ENCODE measurements around the gene REV3L.

DNA sequence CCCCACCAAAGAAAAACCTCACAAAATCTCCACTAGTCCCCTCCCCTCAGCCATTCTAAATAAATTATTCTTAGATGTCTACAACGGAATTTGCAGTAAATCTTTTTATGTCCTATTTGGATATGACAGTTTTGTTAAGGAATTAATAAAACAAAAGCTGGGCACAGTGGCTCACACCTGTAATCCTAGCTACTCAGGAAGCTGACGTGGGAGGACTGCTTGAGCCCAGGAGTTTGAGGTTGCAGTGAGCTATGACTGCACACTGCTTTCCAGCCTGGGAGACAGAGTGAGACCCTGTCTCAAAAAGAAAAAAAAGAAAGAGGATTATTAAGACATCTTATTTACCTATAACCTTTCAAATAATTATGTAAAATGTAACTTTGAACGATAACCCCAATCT lies 230.3 kb downstream of the REV3L start:
- TF ChIP-seq SIN3A (IDR thresholded peaks at IDR 0.05; ENCODE audit: low read depth) (no peak), TCF7L2 (IDR thresholded peaks at IDR 0.05; ENCODE audit: borderline replicate concordance, extremely low read depth, insufficient read depth, insufficient read length) (no peak), EZH2 (IDR thresholded peaks at IDR 0.05) (no peak), POLR2A (IDR thresholded peaks at IDR 0.05; ENCODE audit: borderline replicate concordance, extremely low read depth, insufficient read depth, insufficient read length) (no peak), POLR2AphosphoS5 (IDR thresholded peaks at IDR 0.05; ENCODE audit: low read depth, low read length) (no peak), RAD21 (IDR thresholded peaks at IDR 0.05; ENCODE audit: low read depth) (no peak), EZH2phosphoT487 (IDR thresholded peaks at IDR 0.05; ENCODE audit: borderline replicate concordance) (no peak), ZNF274 (IDR thresholded peaks at IDR 0.05; ENCODE audit: low read depth, low read length) (no peak), CBX3 (IDR thresholded peaks at IDR 0.05; ENCODE audit: low read depth) (no peak), ELF1 (IDR thresholded peaks at IDR 0.05; ENCODE audit: borderline replicate concordance, low read depth) (no peak), SRF (IDR thresholded peaks at IDR 0.05; ENCODE audit: low read depth) (no peak)
- TF ChIP-seq, protein P1, sequence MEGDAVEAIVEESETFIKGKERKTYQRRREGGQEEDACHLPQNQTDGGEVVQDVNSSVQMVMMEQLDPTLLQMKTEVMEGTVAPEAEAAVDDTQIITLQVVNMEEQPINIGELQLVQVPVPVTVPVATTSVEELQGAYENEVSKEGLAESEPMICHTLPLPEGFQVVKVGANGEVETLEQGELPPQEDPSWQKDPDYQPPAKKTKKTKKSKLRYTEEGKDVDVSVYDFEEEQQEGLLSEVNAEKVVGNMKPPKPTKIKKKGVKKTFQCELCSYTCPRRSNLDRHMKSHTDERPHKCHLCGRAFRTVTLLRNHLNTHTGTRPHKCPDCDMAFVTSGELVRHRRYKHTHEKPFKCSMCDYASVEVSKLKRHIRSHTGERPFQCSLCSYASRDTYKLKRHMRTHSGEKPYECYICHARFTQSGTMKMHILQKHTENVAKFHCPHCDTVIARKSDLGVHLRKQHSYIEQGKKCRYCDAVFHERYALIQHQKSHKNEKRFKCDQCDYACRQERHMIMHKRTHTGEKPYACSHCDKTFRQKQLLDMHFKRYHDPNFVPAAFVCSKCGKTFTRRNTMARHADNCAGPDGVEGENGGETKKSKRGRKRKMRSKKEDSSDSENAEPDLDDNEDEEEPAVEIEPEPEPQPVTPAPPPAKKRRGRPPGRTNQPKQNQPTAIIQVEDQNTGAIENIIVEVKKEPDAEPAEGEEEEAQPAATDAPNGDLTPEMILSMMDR (IDR thresholded peaks at IDR 0.05 in 2 of 3, conservative IDR thresholded peaks at IDR 0.05 in 1 of 3; ENCODE audit: borderline replicate concordance in 1 of 3, insufficient read depth in 1 of 3, low read depth in 2 of 3, low read length in 2 of 3), result no peak
- TF ChIP-seq, protein P2, sequence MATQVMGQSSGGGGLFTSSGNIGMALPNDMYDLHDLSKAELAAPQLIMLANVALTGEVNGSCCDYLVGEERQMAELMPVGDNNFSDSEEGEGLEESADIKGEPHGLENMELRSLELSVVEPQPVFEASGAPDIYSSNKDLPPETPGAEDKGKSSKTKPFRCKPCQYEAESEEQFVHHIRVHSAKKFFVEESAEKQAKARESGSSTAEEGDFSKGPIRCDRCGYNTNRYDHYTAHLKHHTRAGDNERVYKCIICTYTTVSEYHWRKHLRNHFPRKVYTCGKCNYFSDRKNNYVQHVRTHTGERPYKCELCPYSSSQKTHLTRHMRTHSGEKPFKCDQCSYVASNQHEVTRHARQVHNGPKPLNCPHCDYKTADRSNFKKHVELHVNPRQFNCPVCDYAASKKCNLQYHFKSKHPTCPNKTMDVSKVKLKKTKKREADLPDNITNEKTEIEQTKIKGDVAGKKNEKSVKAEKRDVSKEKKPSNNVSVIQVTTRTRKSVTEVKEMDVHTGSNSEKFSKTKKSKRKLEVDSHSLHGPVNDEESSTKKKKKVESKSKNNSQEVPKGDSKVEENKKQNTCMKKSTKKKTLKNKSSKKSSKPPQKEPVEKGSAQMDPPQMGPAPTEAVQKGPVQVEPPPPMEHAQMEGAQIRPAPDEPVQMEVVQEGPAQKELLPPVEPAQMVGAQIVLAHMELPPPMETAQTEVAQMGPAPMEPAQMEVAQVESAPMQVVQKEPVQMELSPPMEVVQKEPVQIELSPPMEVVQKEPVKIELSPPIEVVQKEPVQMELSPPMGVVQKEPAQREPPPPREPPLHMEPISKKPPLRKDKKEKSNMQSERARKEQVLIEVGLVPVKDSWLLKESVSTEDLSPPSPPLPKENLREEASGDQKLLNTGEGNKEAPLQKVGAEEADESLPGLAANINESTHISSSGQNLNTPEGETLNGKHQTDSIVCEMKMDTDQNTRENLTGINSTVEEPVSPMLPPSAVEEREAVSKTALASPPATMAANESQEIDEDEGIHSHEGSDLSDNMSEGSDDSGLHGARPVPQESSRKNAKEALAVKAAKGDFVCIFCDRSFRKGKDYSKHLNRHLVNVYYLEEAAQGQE (IDR thresholded peaks at IDR 0.05; ENCODE audit: low read depth), result no peak
